NCI-H128 (cell line): ENCODE results near the gene C1QTNF5.

Source experiments
- DNase-seq: peaks from one replicate; lab custom pipeline; 2025; ENCODE audit not compliant: unreplicated experiment; lab: John Stamatoyannopoulos, UW

C1QTNF5 gene

GRCh38 chr11:119318240-119319135 lies 22.2 kb downstream of the C1QTNF5 start:
- DNase-seq, result no peak

- no peak for DNase-seq
These were observed 23.0 kb downstream of the C1QTNF5 start for GRCh38 chr11:119317592-119318239.

GRCh38 chr11:119316729-119317591 lies 23.7 kb downstream of the C1QTNF5 start, which contains the start of gene MCAM:
Gene MCAM, minus strand, starts transcription at chr11:119317130. Its CDS starts 29 bp downstream, at chr11:119317101.
- no peak for DNase-seq

GRCh38 chr11:119316016-119316728 lies 24.5 kb downstream of the C1QTNF5 start:
- peak; percentile 29 for DNase-seq

- DNase-seq, result no peak
These were observed 25.3 kb downstream of the C1QTNF5 start for GRCh38 chr11:119315131-119316015.

GRCh38 chr11:119314726-119315125 lies 26.0 kb downstream of the C1QTNF5 start:
- no peak for DNase-seq

- DNase-seq, result no peak
These were observed 30.0 kb downstream of the C1QTNF5 start for GRCh38 chr11:119310682-119311052.

GRCh38 chr11:119309953-119310681 lies 30.6 kb downstream of the C1QTNF5 start:
- no peak for DNase-seq

- DNase-seq, result no peak
These were observed 31.3 kb downstream of the C1QTNF5 start for GRCh38 chr11:119309411-119309810.

- DNase-seq, result no peak
These were observed 32.7 kb downstream of the C1QTNF5 start for GRCh38 chr11:119307974-119308373.

GRCh38 chr11:119307219-119307618 lies 33.5 kb downstream of the C1QTNF5 start:
- DNase-seq, result no peak

GRCh38 chr11:119306373-119306890 lies 34.3 kb downstream of the C1QTNF5 start:
- DNase-seq, result no peak

- DNase-seq, result no peak
These were observed 34.9 kb downstream of the C1QTNF5 start for GRCh38 chr11:119305556-119306372.

- DNase-seq, result no peak
These were observed 37.4 kb downstream of the C1QTNF5 start for GRCh38 chr11:119303227-119303718.

GRCh38 chr11:119300198-119300964 lies 40.3 kb downstream of the C1QTNF5 start:
- DNase-seq, result no peak

GRCh38 chr11:119299416-119299815 lies 41.3 kb downstream of the C1QTNF5 start:
- no peak for DNase-seq

- no peak for DNase-seq
These were observed 42.0 kb downstream of the C1QTNF5 start for GRCh38 chr11:119298726-119299125.
